Mesothelial cell of epicardium (in vitro differentiated cells): Measurements from ENCODE around the gene ZNF132. TPM values are rescaled to one million over a fixed set of nuclear protein-coding genes. Genes with fewer than 3 reads are reported as not detected.
"Not testable (repeated sequence)": the region's sequence is repeated elsewhere in the genome, so short reads cannot be mapped to it uniquely, and the experiment has no call there.

ENCODE experiments used
- DNase-seq, 2 experiments: peaks; one replicate each; pipeline ENCODE4 v3.0.0; 2021; ENCODE audit warnings: low spot score in 2 of 2; ENCODE audit not compliant: unreplicated experiment in 2 of 2
- H3K27ac Mint-ChIP-seq: 2 replicates; pipeline ENCODE4 v1.8.0; 2021; ENCODE audit warnings: mixed read lengths
- H3K27me3 Mint-ChIP-seq: 2 replicates; pipeline ENCODE4 v1.8.0; 2021; ENCODE audit warnings: low read depth, mixed read lengths
- H3K36me3 Mint-ChIP-seq: 2 replicates; pipeline ENCODE4 v1.8.0; 2021; ENCODE audit warnings: mixed read lengths
- H3K4me1 Mint-ChIP-seq: 2 replicates; pipeline ENCODE4 v1.8.0; 2021; ENCODE audit warnings: mixed read lengths
- H3K4me3 Mint-ChIP-seq: 2 replicates; pipeline ENCODE4 v1.8.0; 2021; ENCODE audit warnings: mild to moderate bottlenecking, moderate library complexity, mixed read lengths
- H3K9me3 Mint-ChIP-seq: 2 replicates; pipeline ENCODE4 v1.8.0; 2021; ENCODE audit warnings: mixed read lengths
- total RNA-seq: library from RNA; stranded (reverse); gene quantifications from 3 replicates; pipeline ENCODE4 v1.2.1, GENCODE V29; 2021
- TF ChIP-seq, protein P1 (sequence below): fragments of 200-600 bp; sonication (generic); IDR thresholded peaks from one replicate; pipeline ENCODE4 v1.5.0; 2021; ENCODE audit warnings: antibody characterized with exemption; ENCODE audit not compliant: unreplicated experiment

ZNF132 gene
- total RNA-seq, 1 donor from 2014 or later, result 4.4 TPM

- Mint-ChIP-seq H3K27me3 (no peaks in the 10 kb centered on the region), H3K4me1 (peaks cover 23% of the 10 kb centered on the region), H3K9me3 (no peaks in the 10 kb centered on the region), H3K36me3 (peaks cover 6% of the 10 kb centered on the region), H3K27ac (peak overlapping the region; percentile 63), H3K4me3 (peak overlapping the region; percentile 83)
- DNase-seq, result peak in 1 of 2 experiments; percentile 54
- TF ChIP-seq, protein P1, sequence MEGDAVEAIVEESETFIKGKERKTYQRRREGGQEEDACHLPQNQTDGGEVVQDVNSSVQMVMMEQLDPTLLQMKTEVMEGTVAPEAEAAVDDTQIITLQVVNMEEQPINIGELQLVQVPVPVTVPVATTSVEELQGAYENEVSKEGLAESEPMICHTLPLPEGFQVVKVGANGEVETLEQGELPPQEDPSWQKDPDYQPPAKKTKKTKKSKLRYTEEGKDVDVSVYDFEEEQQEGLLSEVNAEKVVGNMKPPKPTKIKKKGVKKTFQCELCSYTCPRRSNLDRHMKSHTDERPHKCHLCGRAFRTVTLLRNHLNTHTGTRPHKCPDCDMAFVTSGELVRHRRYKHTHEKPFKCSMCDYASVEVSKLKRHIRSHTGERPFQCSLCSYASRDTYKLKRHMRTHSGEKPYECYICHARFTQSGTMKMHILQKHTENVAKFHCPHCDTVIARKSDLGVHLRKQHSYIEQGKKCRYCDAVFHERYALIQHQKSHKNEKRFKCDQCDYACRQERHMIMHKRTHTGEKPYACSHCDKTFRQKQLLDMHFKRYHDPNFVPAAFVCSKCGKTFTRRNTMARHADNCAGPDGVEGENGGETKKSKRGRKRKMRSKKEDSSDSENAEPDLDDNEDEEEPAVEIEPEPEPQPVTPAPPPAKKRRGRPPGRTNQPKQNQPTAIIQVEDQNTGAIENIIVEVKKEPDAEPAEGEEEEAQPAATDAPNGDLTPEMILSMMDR, result no peak
These were observed 30.8 kb downstream of the ZNF132 start for GRCh38 chr19:58409010-58409790.

DNA sequence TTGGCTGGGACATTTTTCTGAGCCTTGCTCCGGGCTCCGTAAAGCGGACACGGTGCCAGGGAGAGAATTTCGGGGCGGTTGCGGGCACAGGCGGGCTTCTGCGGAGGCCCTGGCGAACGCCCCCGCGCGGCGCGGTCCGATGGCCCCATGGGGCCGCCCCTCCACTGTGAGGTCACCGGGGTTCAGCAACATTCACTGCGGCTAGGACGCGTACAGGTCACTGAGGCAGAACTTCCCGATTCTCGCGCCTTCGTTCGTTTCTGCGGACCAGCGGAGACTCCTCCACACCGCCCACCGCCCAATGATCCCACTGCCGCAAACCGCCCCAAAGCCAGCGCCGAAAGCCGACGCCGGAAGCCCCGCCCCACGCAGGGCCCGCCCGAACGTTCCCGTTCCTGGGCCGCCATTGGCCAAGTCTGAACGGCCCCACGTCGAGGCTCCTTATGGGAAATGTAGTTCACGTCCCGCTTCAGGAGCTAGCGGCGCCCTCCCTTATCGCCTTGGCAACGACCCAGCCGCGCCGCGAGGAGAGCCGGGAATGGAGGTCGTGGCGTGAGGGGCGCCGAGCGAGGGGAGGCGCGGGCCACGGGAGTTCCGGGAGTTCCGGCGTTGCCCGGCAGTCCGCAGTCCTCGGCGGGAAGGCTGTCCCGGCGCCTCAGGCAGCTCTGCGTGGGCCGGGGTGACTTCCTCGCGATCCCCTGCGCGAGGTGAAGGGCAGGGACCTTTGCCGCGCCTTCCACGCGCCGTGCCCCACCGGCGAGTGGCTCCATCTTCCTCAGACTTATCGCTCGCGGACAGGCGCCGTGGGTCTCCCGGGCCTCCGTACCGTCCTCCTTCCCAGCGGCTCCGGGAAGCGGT, 31.6 kb downstream of the ZNF132 start, which contains the start of gene ZNF584:
TSS of gene ZNF584 (plus strand) at position 498 of the 858 bp plus-strand sequence. CDS start 499 bp downstream, outside the sequence.
- H3K27me3 Mint-ChIP-seq, result no peaks in the 10 kb centered on the region
- H3K27ac Mint-ChIP-seq, result peak within 1 kb of the TSS; percentile 94
- peak within 1 kb of the TSS; percentile 83 for H3K4me3 Mint-ChIP-seq
- peaks cover 23% of the 10 kb centered on the region for H3K4me1 Mint-ChIP-seq
- DNase-seq, result peak; percentile 91 to 95
- H3K9me3 Mint-ChIP-seq, result no peaks in the 10 kb centered on the region
- peaks cover 6% of the 10 kb centered on the region for H3K36me3 Mint-ChIP-seq
- TF ChIP-seq, protein P1, result no peak

DNA sequence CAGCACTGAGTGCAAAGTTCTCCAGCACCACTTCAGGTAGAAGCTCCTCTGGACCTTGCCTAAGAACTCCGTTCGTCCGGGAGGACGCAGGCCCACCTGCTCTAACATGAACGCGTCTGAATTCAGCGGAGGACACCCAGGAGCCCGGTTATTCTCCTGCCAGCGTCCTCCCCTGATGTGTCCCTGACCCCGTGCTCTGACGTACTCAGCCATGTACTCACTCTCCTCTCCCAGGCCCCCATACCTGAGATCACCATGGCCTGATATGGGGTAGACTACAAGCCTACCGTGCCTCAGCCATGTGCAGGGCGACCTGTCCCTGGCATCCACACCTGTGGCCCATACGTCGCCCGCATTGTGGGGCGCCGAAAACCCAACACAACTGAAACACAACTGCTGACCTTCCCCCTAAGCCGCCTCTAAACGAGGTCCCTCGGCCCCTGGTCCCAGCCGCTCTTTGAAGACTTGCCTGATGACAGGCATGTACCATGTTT, 32.2 kb downstream of the ZNF132 start:
- Mint-ChIP-seq H3K4me1 (peaks cover 23% of the 10 kb centered on the region), H3K27ac (peak overlapping the region; percentile 94), H3K9me3 (no peaks in the 10 kb centered on the region), H3K4me3 (peak overlapping the region; percentile 83), H3K27me3 (no peaks in the 10 kb centered on the region), H3K36me3 (peaks cover 4% of the 10 kb centered on the region)
- TF ChIP-seq, protein P1, result no peak
- DNase-seq, result no peak

DNA sequence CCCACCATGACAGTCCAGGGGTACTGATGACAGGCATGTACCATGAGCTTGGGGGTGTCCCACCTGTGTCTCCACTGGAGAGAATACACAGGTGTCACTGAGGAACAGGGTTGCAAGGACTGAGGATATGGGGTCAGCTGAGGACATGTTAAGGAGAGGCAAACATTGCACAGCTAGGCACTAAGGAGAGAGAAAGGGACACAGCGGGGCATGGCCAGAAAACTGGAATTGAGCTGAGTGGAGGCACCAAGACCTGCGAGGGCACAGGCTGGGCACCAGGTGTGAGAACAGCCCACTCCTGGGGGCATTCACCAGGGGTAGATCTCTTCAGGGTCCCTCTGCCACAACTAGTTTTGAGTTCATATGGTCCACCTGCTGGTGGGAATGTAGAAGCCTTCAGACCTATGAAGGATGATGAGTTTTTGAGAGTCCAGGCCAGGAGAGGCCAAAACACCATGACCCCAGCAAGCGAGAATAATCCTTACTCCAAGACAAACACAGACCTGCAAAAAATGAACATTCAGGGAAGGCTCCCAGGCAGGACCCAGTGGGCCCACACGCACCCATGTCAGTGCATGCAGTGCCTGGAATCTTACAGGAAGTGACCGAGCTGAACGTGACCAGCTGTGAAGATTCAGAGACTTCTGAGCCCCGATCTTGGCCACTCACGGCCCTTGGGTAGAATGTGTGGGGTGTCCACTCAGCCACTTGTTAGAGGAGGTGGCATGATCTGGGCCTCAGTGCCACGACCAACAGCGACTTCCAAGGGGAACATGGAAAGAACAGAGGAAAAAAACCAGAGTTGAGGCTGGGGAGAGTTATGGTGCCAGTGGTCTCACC, 32.9 kb downstream of the ZNF132 start:
- no peaks in the 10 kb centered on the region for H3K9me3 Mint-ChIP-seq
- no peaks in the 10 kb centered on the region for H3K27me3 Mint-ChIP-seq
- peaks cover 4% of the 10 kb centered on the region for H3K36me3 Mint-ChIP-seq
- H3K27ac Mint-ChIP-seq, result peak overlapping the region; percentile 94
- H3K4me3 Mint-ChIP-seq, result peak overlapping the region; percentile 83
- TF ChIP-seq, protein P1, result peak; percentile 51
- DNase-seq, result no peak
- H3K4me1 Mint-ChIP-seq, result peaks cover 23% of the 10 kb centered on the region

DNA sequence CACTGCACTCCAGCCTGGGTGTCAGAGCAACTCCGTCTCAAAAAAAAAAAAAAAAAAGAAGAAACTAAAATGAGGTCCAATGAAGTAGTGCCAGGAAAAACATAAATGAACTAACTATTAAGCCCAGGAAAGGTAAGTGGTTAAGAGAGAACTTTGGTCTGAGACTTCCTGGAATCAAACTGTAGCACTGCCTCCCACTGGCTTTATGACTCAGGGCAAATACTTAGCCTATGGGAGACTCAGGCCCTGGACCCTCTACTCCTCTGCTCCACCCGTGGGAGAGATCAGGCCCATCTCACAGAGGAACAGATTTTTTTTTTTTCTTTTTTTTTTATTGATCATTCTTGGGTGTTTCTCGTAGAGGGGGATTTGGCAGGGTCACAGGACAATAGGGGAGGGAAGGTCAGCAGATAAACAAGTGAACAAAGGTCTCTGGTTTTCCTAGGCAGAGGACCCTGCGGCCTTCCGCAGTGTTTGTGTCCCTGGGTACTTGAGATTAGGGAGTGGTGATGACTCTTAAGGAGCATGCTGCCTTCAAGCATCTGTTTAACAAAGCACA, 36.0 kb downstream of the ZNF132 start:
- not testable (repeated sequence) for H3K27ac Mint-ChIP-seq, DNase-seq, H3K27me3 Mint-ChIP-seq, H3K36me3 Mint-ChIP-seq, H3K4me3 Mint-ChIP-seq, H3K9me3 Mint-ChIP-seq
- peaks cover 29% of the 10 kb centered on the region for H3K4me1 Mint-ChIP-seq
